ENCODE data around the gene SMARCD3.

DNA sequence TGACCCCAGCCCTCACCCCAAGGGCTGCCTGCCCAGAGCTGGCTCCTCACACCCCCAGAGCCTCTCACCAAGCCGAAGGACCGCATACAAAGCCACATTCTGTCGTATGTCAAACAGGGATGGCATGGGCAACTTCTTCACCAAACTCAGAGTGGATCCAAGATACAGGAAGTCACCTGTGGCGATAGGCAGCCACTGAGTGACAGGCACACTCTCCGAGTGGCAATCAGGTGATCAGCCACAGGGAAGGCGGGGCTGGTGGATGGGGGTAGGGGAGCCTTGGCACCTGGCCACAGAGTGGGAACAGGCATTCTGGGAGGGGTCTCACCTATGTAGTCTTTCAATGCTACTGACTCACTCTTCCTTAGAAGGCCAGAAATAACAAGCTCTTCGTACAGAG, 54.3 kb downstream of the SMARCD3 start:
- TF ChIP-seq POLR2A (IDR thresholded peaks at IDR 0.05; ENCODE audit: low read depth, low read length) (no peak), POLR2AphosphoS5 (IDR thresholded peaks at IDR 0.05; ENCODE audit: low read depth, low read length) (no peak), SPI1 (IDR thresholded peaks at IDR 0.05; ENCODE audit: low read depth, low read length) (no peak), TAF1 (IDR thresholded peaks at IDR 0.05; ENCODE audit: low read depth, low read length) (no peak)

Data from GM12891 (cell line).